GM21526 (cell line): Measurements from ENCODE around the gene YIF1A.
A peak's percentile ranks its signal among the peaks of the same experiment; 100 is the strongest.
"Not testable (repeated sequence)": the region's sequence is repeated elsewhere in the genome, so short reads cannot be mapped to it uniquely, and the experiment has no call there.

Source experiments
- ATAC-seq: cut with Tn5 transposase; IDR thresholded peaks from one replicate; pipeline ENCODE4 v1.9.1; 2021; ENCODE audit warnings: moderate library complexity; ENCODE audit not compliant: unreplicated experiment, low FRiP score

YIF1A gene

GRCh38 chr11:66312549-66313320 lies 23.8 kb upstream of the YIF1A start:
- ATAC-seq: peak; percentile 45

GRCh38 chr11:66311965-66312548 lies 23.1 kb upstream of the YIF1A start:
- ATAC-seq: peak; percentile 54

GRCh38 chr11:66311470-66311964 lies 22.6 kb upstream of the YIF1A start:
- ATAC-seq: no peak

- ATAC-seq: not testable (repeated sequence)
These were observed 22.0 kb upstream of the YIF1A start for GRCh38 chr11:66310803-66311440.

GRCh38 chr11:66310324-66310723 lies 21.4 kb upstream of the YIF1A start:
- ATAC-seq: no peak

- ATAC-seq: no peak
These were observed 20.5 kb upstream of the YIF1A start for GRCh38 chr11:66309475-66309874.

- no peak for ATAC-seq
These were observed 13.7 kb upstream of the YIF1A start for GRCh38 chr11:66302656-66303055.

- no peak for ATAC-seq
These were observed 10.2 kb upstream of the YIF1A start for GRCh38 chr11:66299186-66299585.

- no peak for ATAC-seq
These were observed 8.7 kb upstream of the YIF1A start for GRCh38 chr11:66297610-66298009.

GRCh38 chr11:66294626-66295620 lies 6.0 kb upstream of the YIF1A start:
- no peak for ATAC-seq

GRCh38 chr11:66293777-66294625 lies 5.1 kb upstream of the YIF1A start:
- ATAC-seq: no peak

- no peak for ATAC-seq
These were observed 4.4 kb upstream of the YIF1A start for GRCh38 chr11:66293352-66293751.

- ATAC-seq: no peak
These were observed 3.8 kb upstream of the YIF1A start for GRCh38 chr11:66292543-66293332.

GRCh38 chr11:66291706-66292542 lies 3.0 kb upstream of the YIF1A start, which contains the start of gene TMEM151A:
TMEM151A (plus strand) TSS chr11:66291894; CDS start chr11:66292014, 120 bp downstream.
- ATAC-seq: no peak

- no peak for ATAC-seq
These were observed 2.4 kb upstream of the YIF1A start for GRCh38 chr11:66291303-66291705.

- no peak for ATAC-seq
These were observed 1.3 kb upstream of the YIF1A start for GRCh38 chr11:66290330-66290621.

GRCh38 chr11:66289548-66290329 lies 796 bp upstream of the YIF1A start:
- ATAC-seq: peak; percentile 23
